Ishikawa (cell line): ENCODE measurements around the gene FOXP1.

ENCODE experiments used
- CEBPB ChIP-seq: IDR thresholded peaks from 2 replicates; pipeline ENCODE4 v1.6.1; 2012
- CREB1 ChIP-seq: IDR thresholded peaks from 2 replicates; pipeline ENCODE4 v1.6.1; 2012; ENCODE audit warnings: low read depth
- EP300 ChIP-seq: IDR thresholded peaks from 2 replicates; pipeline ENCODE4 v1.6.1; 2012; ENCODE audit warnings: borderline replicate concordance
- NFIC ChIP-seq: IDR thresholded peaks from 2 replicates; pipeline ENCODE4 v1.6.1; 2012
- RAD21 ChIP-seq: IDR thresholded peaks from 2 replicates; pipeline ENCODE4 v1.6.1; 2012; ENCODE audit warnings: low read depth
- TAF1 ChIP-seq: IDR thresholded peaks from 2 replicates; pipeline ENCODE4 v1.6.1; 2012; ENCODE audit warnings: low read depth, mild to moderate bottlenecking
- YY1 ChIP-seq: IDR thresholded peaks from 2 replicates; pipeline ENCODE4 v1.6.1; 2012; ENCODE audit warnings: low read depth
- TF ChIP-seq, protein P1 (sequence below): IDR thresholded peaks from 2 replicates; pipeline ENCODE4 v1.6.1; 2012
- TF ChIP-seq, protein P2 (sequence below): IDR thresholded peaks from 2 replicates; pipeline ENCODE4 v1.6.1; 2012

DNA sequence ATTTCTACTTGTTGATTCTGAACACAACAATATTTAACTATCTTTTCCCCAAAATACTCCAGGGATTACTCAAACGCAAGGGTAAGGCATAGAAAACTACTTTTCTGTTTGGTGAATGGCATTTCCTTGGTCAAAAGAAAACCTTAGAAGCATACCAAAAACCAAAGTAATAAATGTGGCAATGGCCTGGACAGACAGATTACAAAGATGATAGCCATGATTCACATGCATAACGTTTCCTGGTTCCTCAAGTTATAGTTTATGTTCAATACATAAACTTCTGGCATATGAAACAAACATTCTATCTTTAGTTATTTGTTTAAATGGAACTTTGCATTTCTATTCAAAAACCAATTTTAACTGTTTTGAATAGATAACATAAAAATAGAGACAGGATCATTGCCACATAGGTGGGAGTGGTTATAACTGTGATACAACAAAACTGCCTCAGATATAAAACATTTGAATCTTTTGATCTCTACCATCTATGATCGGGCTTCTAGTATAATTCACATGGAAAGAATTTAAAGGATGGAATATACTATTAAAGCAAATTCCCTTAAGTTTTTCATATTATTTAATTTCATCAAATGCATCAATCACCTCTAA is 32.1 kb downstream of the FOXP1 start:
- no peak for TF ChIP-seq EP300
- TF ChIP-seq RAD21: no peak
- TF ChIP-seq NFIC: no peak
- TF ChIP-seq, protein P1, sequence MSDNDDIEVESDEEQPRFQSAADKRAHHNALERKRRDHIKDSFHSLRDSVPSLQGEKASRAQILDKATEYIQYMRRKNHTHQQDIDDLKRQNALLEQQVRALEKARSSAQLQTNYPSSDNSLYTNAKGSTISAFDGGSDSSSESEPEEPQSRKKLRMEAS: no peak
- no peak for TF ChIP-seq YY1
- no peak for TF ChIP-seq TAF1
- TF ChIP-seq, protein P2, sequence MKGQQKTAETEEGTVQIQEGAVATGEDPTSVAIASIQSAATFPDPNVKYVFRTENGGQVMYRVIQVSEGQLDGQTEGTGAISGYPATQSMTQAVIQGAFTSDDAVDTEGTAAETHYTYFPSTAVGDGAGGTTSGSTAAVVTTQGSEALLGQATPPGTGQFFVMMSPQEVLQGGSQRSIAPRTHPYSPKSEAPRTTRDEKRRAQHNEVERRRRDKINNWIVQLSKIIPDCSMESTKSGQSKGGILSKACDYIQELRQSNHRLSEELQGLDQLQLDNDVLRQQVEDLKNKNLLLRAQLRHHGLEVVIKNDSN: no peak
- TF ChIP-seq CREB1: no peak
- TF ChIP-seq CEBPB: no peak
